ENCODE results near the gene IFNAR1. TPM values are rescaled to one million over a fixed set of nuclear protein-coding genes. Genes with fewer than 3 reads are reported as not detected.

IFNAR1 gene
- polyA plus RNA-seq, 1 donor from 2014 or later: 15.5 TPM

DNA sequence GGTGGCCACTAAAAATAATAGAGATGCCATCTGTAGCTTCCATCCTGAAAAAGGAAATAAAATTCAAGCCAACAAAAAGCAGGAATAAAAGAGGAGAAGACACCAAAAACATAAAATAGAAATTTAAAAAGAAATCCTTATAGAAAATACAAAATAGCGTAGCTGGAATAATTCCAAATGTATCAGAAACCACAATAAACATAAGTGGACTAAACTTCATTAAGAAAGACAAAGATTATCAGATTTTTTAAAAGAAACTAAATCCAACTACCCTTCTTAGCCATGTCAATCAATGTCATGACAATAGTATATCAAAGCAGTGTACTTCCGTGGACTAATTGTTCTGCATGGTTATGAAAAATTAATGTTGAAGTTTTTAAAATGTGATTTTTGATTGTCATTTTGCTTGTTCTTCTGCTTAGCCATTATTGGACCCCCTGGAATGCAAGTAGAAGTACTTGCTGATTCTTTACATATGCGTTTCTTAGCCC lies 45.4 kb upstream of the IFNAR1 start:
- Histone ChIP-seq H3F3A (ENCODE audit: insufficient read depth, low read length, poor library complexity, severe bottlenecking) (no peaks in the 10 kb centered on the region), H3K27me3 (ENCODE audit: insufficient read depth, low read depth, low read length) (no peaks in the 10 kb centered on the region), H2AFZ (ENCODE audit: low read depth, low read length) (no peak overlapping the region), H3K9ac (ENCODE audit: low read length) (no peak overlapping the region), H3K4me2 (ENCODE audit: low read length) (no peak overlapping the region), H3K4me3 (ENCODE audit: low read length) (no peak overlapping the region), H3K9me2 (ENCODE audit: insufficient read depth, low read length) (no peaks in the 10 kb centered on the region), H3K9me3 (ENCODE audit: low read length) (peaks cover 8% of the 10 kb centered on the region), H3K36me3 (ENCODE audit: insufficient read depth, low read length) (peaks cover 14% of the 10 kb centered on the region), H3K27ac (ENCODE audit: low read length) (no peak overlapping the region), H3K79me2 (replicated peaks; ENCODE audit: insufficient read depth, low read length) (no peaks in the 10 kb centered on the region), H4K20me1 (ENCODE audit: insufficient read depth) (no peaks in the 10 kb centered on the region)
- no peak for TF ChIP-seq EZH2 (IDR thresholded peaks at IDR 0.05; ENCODE audit: borderline replicate concordance, insufficient read depth, low read length, poor library complexity, severe bottlenecking)
- TF ChIP-seq SMC3 (conservative IDR thresholded peaks at IDR 0.05; ENCODE audit: poor library complexity): no peak

DNA sequence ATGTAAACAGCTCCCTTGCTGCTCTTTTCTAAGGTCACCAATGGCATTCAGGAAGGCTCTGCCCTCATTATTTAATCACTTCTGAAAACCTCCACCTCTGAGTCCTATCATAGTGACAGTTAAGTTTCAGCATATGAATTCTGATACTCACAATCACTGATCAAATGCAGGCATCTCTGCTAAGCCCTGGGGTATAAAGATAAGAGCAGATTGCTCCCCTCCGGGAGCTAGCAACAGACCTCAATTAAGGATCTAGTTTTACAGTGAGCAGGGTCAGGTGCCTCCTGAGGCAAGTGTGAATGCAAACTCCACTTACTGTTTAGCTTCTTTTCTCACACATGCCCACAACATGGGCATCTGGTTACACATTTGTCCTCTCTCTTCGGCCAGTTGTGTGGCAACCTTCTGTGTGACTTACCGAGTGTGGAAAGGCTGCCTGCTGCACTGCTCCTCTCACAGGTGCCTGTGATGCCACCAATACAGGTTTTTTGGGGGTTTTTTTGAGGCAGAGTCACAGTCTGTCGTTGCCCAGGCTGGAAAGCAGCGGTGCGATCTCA lies 43.6 kb upstream of the IFNAR1 start:
- Histone ChIP-seq H3K27ac (ENCODE audit: low read length) (no peak overlapping the region), H3K9me3 (ENCODE audit: low read length) (peaks cover 8% of the 10 kb centered on the region), H3K4me2 (ENCODE audit: low read length) (no peak overlapping the region), H3F3A (ENCODE audit: insufficient read depth, low read length, poor library complexity, severe bottlenecking) (no peaks in the 10 kb centered on the region), H3K27me3 (ENCODE audit: insufficient read depth, low read depth, low read length) (no peaks in the 10 kb centered on the region), H3K36me3 (ENCODE audit: insufficient read depth, low read length) (peaks cover 14% of the 10 kb centered on the region), H2AFZ (ENCODE audit: low read depth, low read length) (no peak overlapping the region), H3K9ac (ENCODE audit: low read length) (no peak overlapping the region), H3K4me3 (ENCODE audit: low read length) (no peak overlapping the region), H4K20me1 (ENCODE audit: insufficient read depth) (no peaks in the 10 kb centered on the region), H3K79me2 (replicated peaks; ENCODE audit: insufficient read depth, low read length) (no peaks in the 10 kb centered on the region), H3K9me2 (ENCODE audit: insufficient read depth, low read length) (no peaks in the 10 kb centered on the region)
- TF ChIP-seq RAD21 (conservative IDR thresholded peaks at IDR 0.05) (no peak), TAF1 (IDR thresholded peaks at IDR 0.05; ENCODE audit: low read depth) (no peak), MXI1 (conservative IDR thresholded peaks at IDR 0.05; ENCODE audit: poor library complexity, severe bottlenecking) (no peak)

DNA sequence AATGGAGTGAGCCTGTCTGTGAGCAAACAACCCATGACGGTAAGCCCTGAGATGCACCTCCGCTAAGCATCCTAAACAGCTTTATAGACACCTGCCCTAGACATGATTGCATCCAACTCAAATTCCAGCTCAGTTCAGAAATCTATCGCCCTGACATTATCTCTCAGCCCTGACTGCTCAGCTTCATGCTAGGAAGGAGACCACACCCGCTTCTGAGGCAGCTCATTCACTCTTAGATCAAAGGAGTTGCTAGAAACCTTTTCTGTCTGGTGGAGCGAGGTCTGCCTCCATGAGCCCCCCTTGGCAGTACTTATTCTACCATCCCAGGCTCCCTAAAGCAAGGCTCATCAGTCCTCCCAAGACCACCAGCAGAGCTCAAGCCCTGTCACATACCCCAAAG lies 41.6 kb upstream of the IFNAR1 start:
- Histone ChIP-seq H3K9ac (ENCODE audit: low read length) (no peak overlapping the region), H3K4me2 (ENCODE audit: low read length) (no peak overlapping the region), H3K9me3 (ENCODE audit: low read length) (peaks cover 8% of the 10 kb centered on the region), H3F3A (ENCODE audit: insufficient read depth, low read length, poor library complexity, severe bottlenecking) (no peaks in the 10 kb centered on the region), H3K4me3 (ENCODE audit: low read length) (no peak overlapping the region), H3K27me3 (ENCODE audit: insufficient read depth, low read depth, low read length) (no peaks in the 10 kb centered on the region), H3K27ac (ENCODE audit: low read length) (no peak overlapping the region), H3K9me2 (ENCODE audit: insufficient read depth, low read length) (no peaks in the 10 kb centered on the region), H2AFZ (ENCODE audit: low read depth, low read length) (no peak overlapping the region), H4K20me1 (ENCODE audit: insufficient read depth) (no peaks in the 10 kb centered on the region), H3K36me3 (ENCODE audit: insufficient read depth, low read length) (peaks cover 14% of the 10 kb centered on the region), H3K79me2 (replicated peaks; ENCODE audit: insufficient read depth, low read length) (no peaks in the 10 kb centered on the region)
- TF ChIP-seq, protein P1, sequence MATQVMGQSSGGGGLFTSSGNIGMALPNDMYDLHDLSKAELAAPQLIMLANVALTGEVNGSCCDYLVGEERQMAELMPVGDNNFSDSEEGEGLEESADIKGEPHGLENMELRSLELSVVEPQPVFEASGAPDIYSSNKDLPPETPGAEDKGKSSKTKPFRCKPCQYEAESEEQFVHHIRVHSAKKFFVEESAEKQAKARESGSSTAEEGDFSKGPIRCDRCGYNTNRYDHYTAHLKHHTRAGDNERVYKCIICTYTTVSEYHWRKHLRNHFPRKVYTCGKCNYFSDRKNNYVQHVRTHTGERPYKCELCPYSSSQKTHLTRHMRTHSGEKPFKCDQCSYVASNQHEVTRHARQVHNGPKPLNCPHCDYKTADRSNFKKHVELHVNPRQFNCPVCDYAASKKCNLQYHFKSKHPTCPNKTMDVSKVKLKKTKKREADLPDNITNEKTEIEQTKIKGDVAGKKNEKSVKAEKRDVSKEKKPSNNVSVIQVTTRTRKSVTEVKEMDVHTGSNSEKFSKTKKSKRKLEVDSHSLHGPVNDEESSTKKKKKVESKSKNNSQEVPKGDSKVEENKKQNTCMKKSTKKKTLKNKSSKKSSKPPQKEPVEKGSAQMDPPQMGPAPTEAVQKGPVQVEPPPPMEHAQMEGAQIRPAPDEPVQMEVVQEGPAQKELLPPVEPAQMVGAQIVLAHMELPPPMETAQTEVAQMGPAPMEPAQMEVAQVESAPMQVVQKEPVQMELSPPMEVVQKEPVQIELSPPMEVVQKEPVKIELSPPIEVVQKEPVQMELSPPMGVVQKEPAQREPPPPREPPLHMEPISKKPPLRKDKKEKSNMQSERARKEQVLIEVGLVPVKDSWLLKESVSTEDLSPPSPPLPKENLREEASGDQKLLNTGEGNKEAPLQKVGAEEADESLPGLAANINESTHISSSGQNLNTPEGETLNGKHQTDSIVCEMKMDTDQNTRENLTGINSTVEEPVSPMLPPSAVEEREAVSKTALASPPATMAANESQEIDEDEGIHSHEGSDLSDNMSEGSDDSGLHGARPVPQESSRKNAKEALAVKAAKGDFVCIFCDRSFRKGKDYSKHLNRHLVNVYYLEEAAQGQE (IDR thresholded peaks at IDR 0.05; ENCODE audit: borderline replicate concordance): no peak
- TF ChIP-seq EZH2 (IDR thresholded peaks at IDR 0.05; ENCODE audit: borderline replicate concordance, insufficient read depth, low read length, poor library complexity, severe bottlenecking) (no peak), EP300 (conservative IDR thresholded peaks at IDR 0.05; ENCODE audit: poor library complexity, severe bottlenecking) (no peak), TAF1 (IDR thresholded peaks at IDR 0.05; ENCODE audit: low read depth) (no peak)
- TF ChIP-seq, protein P2, sequence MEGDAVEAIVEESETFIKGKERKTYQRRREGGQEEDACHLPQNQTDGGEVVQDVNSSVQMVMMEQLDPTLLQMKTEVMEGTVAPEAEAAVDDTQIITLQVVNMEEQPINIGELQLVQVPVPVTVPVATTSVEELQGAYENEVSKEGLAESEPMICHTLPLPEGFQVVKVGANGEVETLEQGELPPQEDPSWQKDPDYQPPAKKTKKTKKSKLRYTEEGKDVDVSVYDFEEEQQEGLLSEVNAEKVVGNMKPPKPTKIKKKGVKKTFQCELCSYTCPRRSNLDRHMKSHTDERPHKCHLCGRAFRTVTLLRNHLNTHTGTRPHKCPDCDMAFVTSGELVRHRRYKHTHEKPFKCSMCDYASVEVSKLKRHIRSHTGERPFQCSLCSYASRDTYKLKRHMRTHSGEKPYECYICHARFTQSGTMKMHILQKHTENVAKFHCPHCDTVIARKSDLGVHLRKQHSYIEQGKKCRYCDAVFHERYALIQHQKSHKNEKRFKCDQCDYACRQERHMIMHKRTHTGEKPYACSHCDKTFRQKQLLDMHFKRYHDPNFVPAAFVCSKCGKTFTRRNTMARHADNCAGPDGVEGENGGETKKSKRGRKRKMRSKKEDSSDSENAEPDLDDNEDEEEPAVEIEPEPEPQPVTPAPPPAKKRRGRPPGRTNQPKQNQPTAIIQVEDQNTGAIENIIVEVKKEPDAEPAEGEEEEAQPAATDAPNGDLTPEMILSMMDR (IDR thresholded peaks at IDR 0.05; ENCODE audit: poor library complexity, severe bottlenecking): no peak
